Measurements from ENCODE around the gene DNAJC16.

DNA sequence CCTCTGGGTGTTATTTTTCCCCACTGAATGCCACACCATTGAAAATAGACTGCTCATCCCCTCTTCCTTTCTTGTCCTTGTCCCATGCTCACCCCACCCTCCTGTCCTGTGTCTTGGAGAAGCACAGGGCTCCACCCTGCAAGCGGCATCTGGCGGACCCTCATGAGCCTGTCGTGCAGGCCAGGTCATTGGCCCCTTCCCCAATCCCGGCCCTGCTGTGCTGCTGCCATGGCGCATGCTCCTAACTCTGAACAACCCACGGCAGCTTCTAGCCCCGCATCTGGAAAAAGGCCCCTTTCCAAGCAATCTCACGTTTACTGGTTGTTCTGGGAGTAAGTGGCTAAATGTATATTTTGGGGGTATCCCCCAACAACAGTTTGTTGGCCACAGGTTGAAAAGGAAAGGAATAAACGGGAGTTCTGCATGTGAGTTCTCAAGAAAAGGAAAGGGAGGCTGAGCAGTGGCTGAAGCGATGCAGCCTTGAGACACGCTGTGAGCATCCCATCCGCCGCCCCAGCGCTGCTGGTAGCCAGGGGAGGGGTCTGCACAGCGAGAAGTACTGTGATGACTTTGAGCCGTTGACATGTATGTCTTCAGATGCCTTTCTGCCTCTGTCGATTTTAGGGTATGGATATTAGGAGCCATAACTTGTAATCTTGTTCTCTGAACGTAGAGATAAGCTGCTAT is 41.9 kb downstream of the DNAJC16 start:
- TF ChIP-seq POLR2A (IDR thresholded peaks at IDR 0.05; ENCODE audit: low read depth, low read length) (no peak), POLR2AphosphoS5 (IDR thresholded peaks at IDR 0.05; ENCODE audit: low read depth, low read length) (no peak), SPI1 (IDR thresholded peaks at IDR 0.05; ENCODE audit: low read depth, low read length) (no peak), POU2F2 (IDR thresholded peaks at IDR 0.05; ENCODE audit: low read depth, low read length) (no peak), TAF1 (IDR thresholded peaks at IDR 0.05; ENCODE audit: low read depth, low read length) (no peak), PAX5 (IDR thresholded peaks at IDR 0.05; ENCODE audit: insufficient read depth, low read length, severe bottlenecking) (no peak)
